OCI-LY1 (cell line): ENCODE measurements around the gene STK24.

Experiments used
- H2AFZ ChIP-seq: fragments of 200-600 bp; sonication (generic), shearing (Covaris generic); 2 replicates; pipeline ENCODE4 v1.6.0; 2014; ENCODE audit warnings: antibody characterized with exemption, mild to moderate bottlenecking, low read length
- H3F3A ChIP-seq: fragments of 200-600 bp; sonication (generic), shearing (Covaris generic); 2 replicates; pipeline ENCODE4 v1.6.0; 2014; ENCODE audit warnings: mild to moderate bottlenecking, antibody characterized with exemption, low read length, moderate library complexity; ENCODE audit not compliant: insufficient read depth
- H3K27ac ChIP-seq: fragments of 200-600 bp; sonication (generic); 2 replicates; pipeline ENCODE4 v1.5.1; 2014; ENCODE audit warnings: low read length, mixed run types, mild to moderate bottlenecking, low read depth; ENCODE audit not compliant: poor library complexity, severe bottlenecking
- H3K27me3 ChIP-seq: fragments of 200-600 bp; sonication (generic); 2 replicates; pipeline ENCODE4 v1.6.0; 2014; ENCODE audit warnings: antibody characterized with exemption, mild to moderate bottlenecking, low read length, moderate library complexity; ENCODE audit not compliant: insufficient read depth
- H3K36me3 ChIP-seq: fragments of 200-600 bp; sonication (generic); 2 replicates; pipeline ENCODE4 v1.6.1; 2014; ENCODE audit warnings: mild to moderate bottlenecking, antibody characterized with exemption, low read length, moderate library complexity, mixed read lengths; ENCODE audit not compliant: insufficient read depth
- H3K4me1 ChIP-seq: fragments of 200-600 bp; sonication (generic); 2 replicates; pipeline ENCODE4 v1.5.1; 2014; ENCODE audit warnings: mild to moderate bottlenecking, low read length, moderate library complexity; ENCODE audit not compliant: insufficient read depth, severe bottlenecking
- H3K4me2 ChIP-seq: fragments of 200-600 bp; sonication (generic), shearing (Covaris generic); 2 replicates; pipeline ENCODE4 v1.6.1; 2014; ENCODE audit warnings: low read length
- H3K4me3 ChIP-seq: fragments of 200-600 bp; sonication (generic); 2 replicates; pipeline ENCODE4 v1.5.1; 2014; ENCODE audit warnings: low read length, low read depth, mild to moderate bottlenecking, mixed read lengths; ENCODE audit not compliant: poor library complexity, severe bottlenecking
- H3K79me2 ChIP-seq: fragments of 200-600 bp; shearing (Covaris generic); 2 replicates; pipeline ENCODE4 v1.6.1; 2016; ENCODE audit warnings: mixed run types, low read length, mixed read lengths; ENCODE audit not compliant: insufficient read depth
- H3K9ac ChIP-seq: fragments of 200-600 bp; sonication (generic), shearing (Covaris generic); 2 replicates; pipeline ENCODE4 v1.6.1; 2014; ENCODE audit warnings: mild to moderate bottlenecking, low read length, mixed read lengths
- H3K9me2 ChIP-seq: fragments of 200-600 bp; sonication (generic), shearing (Covaris generic); 2 replicates; pipeline ENCODE4 v1.6.1; 2014; ENCODE audit warnings: low read depth, mild to moderate bottlenecking, low read length, mixed read lengths
- H3K9me3 ChIP-seq: fragments of 200-600 bp; shearing (Covaris generic); 2 replicates; pipeline ENCODE4 v1.6.1; 2014; ENCODE audit warnings: low read length, mixed read lengths
- H4K20me1 ChIP-seq: fragments of 200-600 bp; sonication (generic), shearing (Covaris generic); 2 replicates; pipeline ENCODE4 v1.6.0; 2016; ENCODE audit warnings: mild to moderate bottlenecking, low read length; ENCODE audit not compliant: insufficient read depth
- CTCF ChIP-seq: fragments of 200-600 bp; sonication (generic), shearing (Covaris generic); IDR thresholded peaks from 2 replicates; pipeline ENCODE4 v1.5.1; 2017; ENCODE audit warnings: mild to moderate bottlenecking, antibody characterized with exemption, low read length, moderate library complexity, mixed read lengths
- EZH2 ChIP-seq: fragments of 200-600 bp; sonication (generic), shearing (Covaris generic); IDR thresholded peaks from 2 replicates; pipeline ENCODE4 v1.8.0; 2017; ENCODE audit warnings: borderline replicate concordance, mixed run types, mild to moderate bottlenecking, antibody characterized with exemption, low read length, moderate library complexity, mixed read lengths

Gene STK24

DNA sequence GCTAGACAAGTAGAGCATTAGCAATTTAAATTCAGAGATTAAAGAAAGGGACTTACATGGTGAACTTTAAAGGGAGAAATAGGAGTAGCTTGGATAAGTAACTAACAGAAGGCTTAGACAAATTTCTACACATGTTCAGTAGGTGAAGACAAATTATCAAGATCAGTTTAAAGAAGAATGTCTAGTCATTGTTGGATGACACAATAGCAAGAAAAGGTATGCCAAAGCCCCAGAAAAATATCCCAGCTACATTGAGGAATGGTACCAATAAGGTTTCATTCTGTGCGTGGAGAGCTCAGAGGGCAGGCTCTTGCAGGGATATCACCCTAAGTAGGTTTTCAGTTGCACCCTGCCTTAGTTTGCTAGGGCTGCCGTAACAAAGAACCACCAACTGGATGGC is 3.5 kb upstream of the STK24 start:
- H3K27ac ChIP-seq: no peak overlapping the region
- H3K27me3 ChIP-seq: no peaks in the 10 kb centered on the region
- no peaks in the 10 kb centered on the region for H4K20me1 ChIP-seq
- no peak for TF ChIP-seq EZH2
- TF ChIP-seq CTCF: no peak
- H3K36me3 ChIP-seq: no peaks in the 10 kb centered on the region
- no peaks in the 10 kb centered on the region for H3F3A ChIP-seq
- peaks cover 9% of the 10 kb centered on the region for H3K4me1 ChIP-seq
- H3K9me2 ChIP-seq: no peaks in the 10 kb centered on the region
- H3K4me3 ChIP-seq: no peak overlapping the region
- H2AFZ ChIP-seq: no peak overlapping the region
- H3K9ac ChIP-seq: no peak overlapping the region
- H3K79me2 ChIP-seq: peaks cover 8% of the 10 kb centered on the region
- H3K9me3 ChIP-seq: no peaks in the 10 kb centered on the region
- H3K4me2 ChIP-seq: no peak overlapping the region

GRCh38 chr13:98577836-98578285 is 954 bp upstream of the STK24 start:
- Histone ChIP-seq H3K4me1 (peaks cover 35% of the 10 kb centered on the region), H3K9me3 (no peaks in the 10 kb centered on the region), H3K9ac (peak overlapping the region; percentile 80), H3K79me2 (peaks cover 34% of the 10 kb centered on the region), H3K4me2 (peak overlapping the region; percentile 87), H3F3A (peaks cover 8% of the 10 kb centered on the region; the same call in 1 of the 2 replicates), H4K20me1 (no peaks in the 10 kb centered on the region), H3K4me3 (peak overlapping the region; percentile 65), H3K36me3 (no peaks in the 10 kb centered on the region), H2AFZ (no peak overlapping the region), H3K27ac (no peak overlapping the region), H3K9me2 (no peaks in the 10 kb centered on the region), H3K27me3 (no peaks in the 10 kb centered on the region)
- no peak for TF ChIP-seq EZH2

DNA sequence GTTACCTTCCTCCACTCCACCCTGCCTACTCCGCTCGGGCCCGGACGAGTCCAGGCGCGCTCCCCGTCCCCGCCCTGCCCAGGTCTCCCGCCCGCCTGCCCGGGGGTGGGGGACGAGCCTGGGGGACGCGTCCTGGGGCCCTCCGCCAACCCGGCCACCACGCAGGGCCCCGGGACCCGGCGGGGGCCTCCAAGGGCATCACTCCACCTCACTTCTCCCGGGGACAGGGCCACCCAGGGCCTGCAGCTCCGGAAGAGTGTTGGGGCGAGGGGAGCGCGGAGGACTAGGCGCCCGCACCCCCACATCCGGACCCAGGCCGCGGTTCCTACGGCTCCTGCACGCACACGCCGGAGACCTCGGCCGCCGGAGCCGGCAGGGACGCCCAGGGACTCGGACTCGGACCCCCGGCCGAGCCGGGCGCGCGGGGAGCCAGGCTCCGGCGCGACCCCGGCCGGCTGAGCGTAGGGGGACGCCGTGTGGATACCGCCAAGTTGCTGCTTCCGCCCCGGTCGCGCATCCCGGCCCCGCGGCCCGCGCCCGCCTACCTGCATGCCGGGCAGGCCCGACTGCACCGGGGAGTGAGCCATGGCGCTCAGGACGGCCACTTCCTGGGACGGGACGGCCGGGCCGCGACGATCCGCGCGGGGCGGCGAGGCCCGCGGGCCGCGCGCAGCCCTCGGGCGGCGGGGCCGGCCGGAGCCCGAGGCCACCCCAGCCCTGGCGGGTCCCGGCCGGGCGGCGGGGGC is 534 bp downstream of the STK24 start:
- peaks cover 50% of the 10 kb centered on the region for H3K4me1 ChIP-seq
- H3K9me2 ChIP-seq: no peaks in the 10 kb centered on the region
- H3K27me3 ChIP-seq: no peaks in the 10 kb centered on the region
- H3K9me3 ChIP-seq: no peaks in the 10 kb centered on the region
- peak overlapping the region; percentile 87 for H3K27ac ChIP-seq
- H3K9ac ChIP-seq: peak overlapping the region; percentile 81
- TF ChIP-seq EZH2: no peak
- TF ChIP-seq CTCF: no peak
- H3K79me2 ChIP-seq: peaks cover 49% of the 10 kb centered on the region
- peak overlapping the region; percentile 95 for H3K4me2 ChIP-seq
- H3K36me3 ChIP-seq: no peaks in the 10 kb centered on the region
- no peak overlapping the region for H2AFZ ChIP-seq
- peak overlapping the region; percentile 83 for H3K4me3 ChIP-seq
- H3F3A ChIP-seq: peaks cover 8% of the 10 kb centered on the region; the same call in 1 of the 2 replicates
- H4K20me1 ChIP-seq: no peaks in the 10 kb centered on the region

DNA sequence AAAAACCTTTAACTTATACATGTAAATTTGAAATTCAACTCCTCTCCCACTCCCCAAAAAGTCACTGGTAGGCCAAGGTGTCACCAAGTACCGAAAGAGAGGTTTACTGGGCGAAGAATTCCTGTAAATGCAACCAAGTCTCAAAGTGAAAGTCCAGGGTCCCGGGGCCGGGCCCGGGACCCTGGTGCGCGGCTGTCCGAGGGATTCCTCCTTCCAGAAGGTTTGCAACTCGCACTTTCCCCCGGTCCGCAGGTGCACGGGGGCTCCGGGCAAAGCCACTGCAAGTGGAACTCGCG is 1.1 kb downstream of the STK24 start:
- H2AFZ ChIP-seq: no peak overlapping the region
- no peaks in the 10 kb centered on the region for H3K9me2 ChIP-seq
- H3K79me2 ChIP-seq: peaks cover 50% of the 10 kb centered on the region
- H3K27ac ChIP-seq: peak overlapping the region; percentile 87
- H3K4me3 ChIP-seq: peak overlapping the region; percentile 83
- no peaks in the 10 kb centered on the region for H4K20me1 ChIP-seq
- peaks cover 9% of the 10 kb centered on the region for H3F3A ChIP-seq
- H3K9ac ChIP-seq: peak overlapping the region; percentile 81
- TF ChIP-seq EZH2 (no peak), CTCF (no peak)
- no peaks in the 10 kb centered on the region for H3K27me3 ChIP-seq
- H3K4me1 ChIP-seq: peaks cover 55% of the 10 kb centered on the region
- peak overlapping the region; percentile 95 for H3K4me2 ChIP-seq
- H3K36me3 ChIP-seq: no peaks in the 10 kb centered on the region
- no peaks in the 10 kb centered on the region for H3K9me3 ChIP-seq
